Coronary artery (tissue), 2 donors: ENCODE results near the gene SPIRE2.
A peak's percentile ranks its signal among the peaks of the same experiment; 100 is the strongest.
"Not testable (repeated sequence)": the region's sequence is repeated elsewhere in the genome, so short reads cannot be mapped to it uniquely, and the experiment has no call there.

Experiments used
- DNase-seq: peaks from one replicate; pipeline ENCODE4 v3.0.0-alpha.2; 2017; ENCODE audit warnings: low spot score
- H3K27ac ChIP-seq, 2 donors: fragments of 200-600 bp; sonication (generic); one replicate each; pipeline ENCODE4 v1.5.1; 2016 to 2019
- H3K4me3 ChIP-seq: fragments of 200-600 bp; sonication (generic); 2 replicates; pipeline ENCODE4 v1.5.1; 2016; ENCODE audit warnings: mild to moderate bottlenecking, moderate library complexity
- CTCF ChIP-seq: fragments of 200-600 bp; sonication (generic); IDR thresholded peaks from one replicate; pipeline ENCODE4 v1.5.1; 2019; ENCODE audit warnings: antibody characterized with exemption

SPIRE2 gene

DNA sequence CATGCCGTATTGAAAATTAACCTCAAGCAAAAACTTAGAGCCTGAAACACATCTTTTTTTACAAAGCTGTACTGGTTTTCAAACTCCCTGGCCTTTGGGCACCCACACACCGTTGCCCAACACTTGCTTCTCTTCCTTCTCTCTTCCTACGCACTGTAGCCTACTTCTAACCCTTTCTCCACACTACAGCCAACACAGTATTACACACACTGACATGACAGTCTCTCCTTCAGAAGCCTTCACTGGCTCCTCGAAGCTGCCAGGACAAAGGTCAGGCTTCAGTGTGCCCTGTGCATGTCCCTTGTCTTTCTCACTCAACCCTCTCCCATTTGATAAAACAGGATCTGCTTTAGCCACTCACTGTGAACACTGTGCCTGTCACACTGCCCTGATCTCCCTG lies 19.8 kb upstream of the SPIRE2 start:
- DNase-seq = no peak
- no peak overlapping the region for H3K27ac ChIP-seq
- H3K4me3 ChIP-seq = no peak overlapping the region
- TF ChIP-seq CTCF = no peak

DNA sequence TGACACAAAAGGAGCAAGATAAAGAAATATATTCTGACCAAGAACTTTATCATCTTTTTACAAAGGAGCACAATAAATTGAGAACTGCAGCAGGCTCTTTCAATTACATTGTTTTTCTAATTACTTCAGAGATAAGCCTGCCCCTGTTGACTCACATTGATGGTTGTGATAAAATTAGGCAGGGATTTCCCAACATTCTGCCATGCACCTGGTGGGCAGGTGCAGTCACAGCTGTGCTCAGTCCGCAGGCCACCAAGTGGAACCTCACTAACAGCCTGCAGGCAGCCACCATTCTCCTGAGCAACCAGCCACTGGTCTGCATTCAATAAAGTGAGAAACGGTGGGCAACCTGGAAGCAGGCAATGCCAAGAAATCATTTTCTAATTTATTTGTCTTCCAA lies 17.0 kb upstream of the SPIRE2 start:
- no peak for DNase-seq
- Histone ChIP-seq H3K4me3 (no peak overlapping the region), H3K27ac (no peak overlapping the region)
- TF ChIP-seq CTCF = no peak

DNA sequence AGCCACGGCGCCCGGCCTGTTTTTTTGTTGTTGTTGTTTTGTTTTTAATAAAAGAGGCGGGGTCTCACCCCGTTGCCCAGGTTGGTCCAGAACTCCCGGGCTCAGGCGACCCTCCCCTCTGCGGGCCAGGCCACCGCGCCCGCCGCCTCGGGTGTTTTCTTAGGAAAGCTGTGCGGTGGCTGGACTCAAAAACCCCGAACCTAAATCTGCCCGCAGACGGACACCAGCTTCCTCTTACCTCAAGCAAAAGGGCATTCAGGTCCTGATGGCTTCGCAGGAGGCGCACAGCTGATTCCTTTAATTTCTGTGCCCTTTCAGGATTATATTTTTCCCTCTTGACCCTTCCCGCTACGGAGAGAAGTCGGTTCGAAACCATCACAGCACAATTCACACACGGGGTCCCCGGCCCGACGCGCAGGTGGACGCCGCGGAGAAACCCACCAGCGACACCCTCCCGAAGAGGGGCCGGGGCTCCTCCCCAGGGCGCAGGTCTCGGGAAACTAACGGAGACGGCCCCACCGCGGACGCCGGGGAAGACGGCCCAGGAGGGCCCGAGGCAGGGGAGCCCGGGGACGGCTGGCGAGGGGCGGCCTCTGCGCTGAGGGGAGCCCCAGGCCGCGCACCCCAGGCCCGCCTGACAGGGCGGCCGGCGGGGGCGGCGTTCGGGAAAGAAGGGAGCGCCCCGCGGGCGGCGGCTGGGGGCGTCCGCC lies 12.5 kb upstream of the SPIRE2 start:
- Histone ChIP-seq H3K27ac (no peak overlapping the region), H3K4me3 (peak overlapping the region; percentile 89)
- TF ChIP-seq CTCF = no peak
- DNase-seq = no peak

GRCh38 chr16:89818851-89819403 lies 9.3 kb upstream of the SPIRE2 start:
- not testable (repeated sequence) for DNase-seq, H3K4me3 ChIP-seq, H3K27ac ChIP-seq

DNA sequence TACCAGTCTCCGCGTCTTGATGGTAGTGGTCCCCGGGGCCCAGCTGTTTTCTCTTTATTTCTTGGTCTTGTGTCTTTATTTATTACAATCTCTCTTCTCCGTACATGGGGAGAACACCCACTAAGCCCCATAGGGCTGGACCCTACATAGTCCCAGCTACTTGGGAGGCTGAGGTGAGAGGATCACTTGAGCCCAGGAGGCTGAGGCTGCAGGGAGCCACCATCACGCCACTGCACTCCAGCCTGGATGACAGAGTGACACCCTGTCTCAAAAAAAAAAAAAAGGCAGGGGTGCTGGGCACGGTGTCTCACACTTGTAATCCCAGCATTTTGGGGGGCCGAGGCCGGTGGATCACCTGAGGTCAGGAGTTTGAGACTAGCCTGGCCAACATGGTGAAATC lies 8.8 kb upstream of the SPIRE2 start:
- not testable (repeated sequence) for DNase-seq, H3K27ac ChIP-seq, H3K4me3 ChIP-seq

GRCh38 chr16:89821438-89822187 lies 6.7 kb upstream of the SPIRE2 start:
- no peak for DNase-seq
- no peak for TF ChIP-seq CTCF
- Histone ChIP-seq H3K27ac (no peak overlapping the region), H3K4me3 (no peak overlapping the region)

- no peak for DNase-seq
- TF ChIP-seq CTCF = no peak
- Histone ChIP-seq H3K27ac (no peak overlapping the region), H3K4me3 (no peak overlapping the region)
These were observed 5.8 kb upstream of the SPIRE2 start for GRCh38 chr16:89822188-89823086.
